Prostate gland (tissue), 2 donors: Measurements from ENCODE around the gene NOTCH1.

Experiments
- CTCF ChIP-seq, 4 experiments: fragments of 200-600 bp in 2 of 4; fragments of 450-650 bp in 2 of 4; sonication (generic) in 2 of 4; IDR thresholded peaks; 1 replicate in 3 of 4; 2 replicates in 1 of 4; pipeline ENCODE4 v1.5.1; 2016 to 2019; ENCODE audit warnings: antibody characterized with exemption in 4 of 4, mild to moderate bottlenecking in 2 of 4, moderate library complexity in 2 of 4
- POLR2A ChIP-seq: fragments of 450-650 bp; IDR thresholded peaks from one replicate; pipeline ENCODE4 v1.6.1; 2016; ENCODE audit warnings: antibody characterized with exemption, mild to moderate bottlenecking
- POLR2AphosphoS5 ChIP-seq: sonication (generic); formaldehyde crosslinking; IDR thresholded peaks from one replicate; pipeline ENCODE4 v1.6.1; 2017; ENCODE audit warnings: antibody characterized with exemption

GRCh38 chr9:136514022-136514714 lies 31.7 kb downstream of the NOTCH1 start:
- TF ChIP-seq POLR2A: no peak
- no peak for TF ChIP-seq POLR2AphosphoS5
- no peak for TF ChIP-seq CTCF (IDR thresholded peaks at IDR 0.05)
